Esophagus muscularis mucosa (tissue), 4 donors: ENCODE results near the gene ARL15. TPM values are rescaled to one million over a fixed set of nuclear protein-coding genes. Genes with fewer than 3 reads are reported as not detected.

Experiments used
- DNase-seq: peaks from one replicate; pipeline ENCODE4 v3.0.0-alpha.2; 2017; ENCODE audit errors: extremely low spot score
- H3K27ac ChIP-seq, 4 donors: fragments of 200-600 bp; sonication (generic); replicated peaks in 1 of 4; 1 replicate in 3 of 4; 2 replicates in 1 of 4; pipeline ENCODE4 v1.5.1; 2016 to 2019; ENCODE audit warnings: mild to moderate bottlenecking in 1 of 4
- H3K27me3 ChIP-seq, 4 donors: fragments of 200-600 bp; sonication (generic); one replicate each; pipeline versions ENCODE4 v1.5.1 to v1.6.0; 2016 to 2019
- H3K36me3 ChIP-seq, 4 donors: fragments of 200-600 bp; sonication (generic); one replicate each; pipeline ENCODE4 v1.5.1; 2016 to 2019
- H3K4me1 ChIP-seq, 4 donors: fragments of 200-600 bp; sonication (generic); one replicate each; pipeline ENCODE4 v1.5.1; 2016 to 2019
- H3K4me3 ChIP-seq, 4 donors: fragments of 200-600 bp; sonication (generic); 1 replicate in 2 of 4; 2 replicates in 2 of 4; pipeline ENCODE4 v1.5.1; 2016 to 2019; ENCODE audit warnings: mild to moderate bottlenecking in 4 of 4, moderate library complexity in 1 of 4
- H3K9me3 ChIP-seq, 4 donors: fragments of 200-600 bp; sonication (generic); 1 replicate in 3 of 4; 2 replicates in 1 of 4; pipeline ENCODE4 v1.5.1; 2016 to 2019
- CTCF ChIP-seq, 3 experiments: fragments of 200-600 bp in 2 of 3; fragments of 450-650 bp in 1 of 3; sonication (generic) in 2 of 3; IDR thresholded peaks; one replicate each; pipeline ENCODE4 v1.5.1; 2017 to 2019; ENCODE audit warnings: antibody characterized with exemption in 3 of 3, mild to moderate bottlenecking in 2 of 3, moderate library complexity in 1 of 3
- EP300 ChIP-seq: sonication (generic); formaldehyde crosslinking; IDR thresholded peaks from one replicate; pipeline ENCODE4 v1.6.1; 2017; ENCODE audit warnings: antibody characterized with exemption
- POLR2A ChIP-seq: fragments of 450-650 bp; IDR thresholded peaks from one replicate; pipeline ENCODE4 v1.6.1; 2017; ENCODE audit warnings: antibody characterized with exemption, moderate library complexity, mild to moderate bottlenecking, low read depth
- POLR2AphosphoS5 ChIP-seq, 2 donors: sonication (generic); formaldehyde crosslinking; IDR thresholded peaks; one replicate each; pipeline ENCODE4 v1.6.1; 2017; ENCODE audit warnings: antibody characterized with exemption in 2 of 2
- WGBS: methylation state at CpG from one replicate; pipeline ENCODE4 v1.1.5; 2018; 5-methylcytosine and 5-hydroxymethylcytosine counted together
- intact Hi-C: fragments of 100-400 bp; cut with DNase I; formaldehyde crosslinking; loops from one replicate; pipeline ENCODE4 v1.15.1; 2023
- total RNA-seq, 4 donors: library from RNA; depleted of rRNA; stranded (reverse); fragments of >200 nt; gene quantifications; one replicate each; pipeline versions ENCODE4 v1.1.0 to v1.2.1, GENCODE V29; 2016

Gene ARL15
- total RNA-seq, 4 donors from 2014 or later = 11.6 to 21.6 (median 16.5) TPM

- Histone ChIP-seq H3K4me3 (no peak overlapping the region), H3K4me1 (peaks cover 5 to 20% (median 17%) of the 10 kb centered on the region in 4 donors), H3K9me3 (no peaks in the 10 kb centered on the region), H3K27ac (no peak overlapping the region), H3K36me3 (no peaks in the 10 kb centered on the region), H3K27me3 (no peaks in the 10 kb centered on the region)
- intact Hi-C loops = no loop called here
- WGBS = 97% methylated on average over 1 of the region's 1 CpG
- no peak for TF ChIP-seq POLR2A
- TF ChIP-seq POLR2AphosphoS5 (IDR thresholded peaks at IDR 0.05) = no peak
- TF ChIP-seq CTCF (IDR thresholded peaks at IDR 0.05) = no peak
- TF ChIP-seq EP300 = no peak
- no peak for DNase-seq
Observed at GRCh38 chr5:54221135-54221534, 89.2 kb downstream of the ARL15 start.

GRCh38 chr5:54220230-54221040, 89.9 kb downstream of the ARL15 start:
- intact Hi-C loops = no loop called here
- H3K36me3 ChIP-seq = no peaks in the 10 kb centered on the region
- no peaks in the 10 kb centered on the region for H3K9me3 ChIP-seq
- DNase-seq = no peak
- TF ChIP-seq POLR2AphosphoS5 (IDR thresholded peaks at IDR 0.05) (no peak), EP300 (no peak), POLR2A (no peak), CTCF (IDR thresholded peaks at IDR 0.05) (no peak)
- H3K4me1 ChIP-seq = peaks cover 5 to 20% (median 17%) of the 10 kb centered on the region in 4 donors
- H3K4me3 ChIP-seq = no peak overlapping the region
- WGBS = 87% methylated on average over 12 of the region's 12 CpGs
- H3K27me3 ChIP-seq = no peaks in the 10 kb centered on the region
- H3K27ac ChIP-seq = no peak overlapping the region

GRCh38 chr5:54217826-54218503, 92.4 kb downstream of the ARL15 start:
- 55% methylated on average over 8 of the region's 8 CpGs for WGBS
- DNase-seq = peak; percentile 4

GRCh38 chr5:54215233-54215736, 95.1 kb downstream of the ARL15 start:
- DNase-seq = peak; percentile 34
- Histone ChIP-seq H3K4me1 (peaks cover 2 to 14% (median 8%) of the 10 kb centered on the region in 4 donors), H3K27ac (no peak overlapping the region), H3K9me3 (no peaks in the 10 kb centered on the region), H3K4me3 (no peak overlapping the region), H3K36me3 (no peaks in the 10 kb centered on the region), H3K27me3 (no peaks in the 10 kb centered on the region)
- no peak for TF ChIP-seq POLR2A
- TF ChIP-seq POLR2AphosphoS5 (IDR thresholded peaks at IDR 0.05) = no peak
- TF ChIP-seq CTCF (IDR thresholded peaks at IDR 0.05) = no peak
- WGBS = 95% methylated on average over 12 of the region's 12 CpGs
- intact Hi-C loops = loop anchor here (5.0 kb wide), 2 partner anchors 733 to 1048 kb away; partner anchors contain the start of gene FST

More at GRCh38 chr5:54217826-54218503, 92.4 kb downstream of the ARL15 start:
- Histone ChIP-seq H3K27ac (no peak overlapping the region), H3K4me3 (no peak overlapping the region), H3K9me3 (no peaks in the 10 kb centered on the region), H3K27me3 (no peaks in the 10 kb centered on the region), H3K36me3 (no peaks in the 10 kb centered on the region), H3K4me1 (peaks cover 15 to 20% (median 17%) of the 10 kb centered on the region in 4 donors)
- no peak for TF ChIP-seq POLR2A
- peak; percentile 75 to 86 (median 79) for TF ChIP-seq CTCF (IDR thresholded peaks at IDR 0.05)
- intact Hi-C loops = loop anchor here (5.0 kb wide), 2 partner anchors 736 to 1051 kb away; partner anchors contain the start of gene FST
